RKO (cell line): Measurements from ENCODE around the gene OR5A2.
"Not testable (repeated sequence)": the region's sequence is repeated elsewhere in the genome, so short reads cannot be mapped to it uniquely, and the experiment has no call there.

Source experiments
- DNase-seq: peaks from one replicate; pipeline ENCODE4 v3.0.0-alpha.2; 2016; ENCODE audit warnings: low spot score

OR5A2 gene

DNA sequence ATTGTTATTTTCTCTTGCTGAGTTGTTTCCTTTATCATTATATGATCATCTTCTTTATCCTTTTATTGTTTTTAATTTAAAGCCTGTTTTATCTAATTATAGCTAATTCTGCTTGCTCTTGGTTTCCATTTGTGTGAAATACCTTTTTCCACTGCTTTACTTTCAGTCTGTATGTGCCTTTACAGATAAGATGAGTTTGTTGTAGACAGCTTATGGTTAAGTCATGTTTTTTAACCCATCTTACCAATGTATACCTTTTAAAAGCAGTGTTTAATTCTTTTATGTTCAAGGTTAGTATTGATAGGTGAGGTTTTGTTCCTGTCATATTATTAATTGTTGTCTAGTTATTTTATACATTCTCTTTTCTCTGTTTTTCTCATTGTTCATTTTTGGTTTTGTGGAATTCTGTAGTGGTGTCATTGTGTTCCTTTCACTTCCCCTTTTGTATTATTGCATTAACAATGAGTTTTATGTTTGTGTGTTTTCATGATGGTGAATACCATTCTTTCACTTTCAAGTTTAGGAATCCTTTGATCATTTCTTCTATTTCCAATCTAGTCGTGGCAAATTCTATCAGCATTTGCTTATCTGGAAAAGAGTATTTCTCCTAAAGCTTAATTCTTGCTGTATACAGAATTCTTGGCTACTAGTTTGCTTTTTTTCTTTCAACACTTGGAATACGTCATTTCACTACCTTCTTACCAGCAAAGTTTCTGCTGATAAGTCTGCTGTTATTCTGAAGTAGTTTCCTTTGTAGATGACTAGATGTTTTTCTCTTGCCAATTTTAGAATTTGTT lies 45.8 kb downstream of the OR5A2 start:
- DNase-seq = no peak

DNA sequence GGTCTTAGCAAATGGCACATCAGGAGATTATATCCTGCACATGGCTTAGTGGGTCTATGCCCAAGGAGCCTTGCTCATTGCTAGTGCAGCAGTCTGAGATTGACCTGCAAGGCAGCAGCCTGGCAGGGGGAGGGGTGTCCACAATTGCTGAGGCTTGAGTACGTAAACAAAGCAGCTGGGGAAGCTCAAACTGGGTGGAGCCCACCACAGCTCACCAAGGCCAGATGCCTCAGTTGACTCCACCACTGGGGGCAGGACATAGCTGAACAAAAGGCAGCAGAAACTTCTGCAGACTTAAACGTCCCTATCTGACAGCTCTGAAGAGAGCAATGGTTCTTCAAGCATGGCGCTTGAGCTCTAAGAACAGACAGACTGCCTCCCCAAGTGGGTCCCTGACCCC lies 53.9 kb downstream of the OR5A2 start:
- not testable (repeated sequence) for DNase-seq

DNA sequence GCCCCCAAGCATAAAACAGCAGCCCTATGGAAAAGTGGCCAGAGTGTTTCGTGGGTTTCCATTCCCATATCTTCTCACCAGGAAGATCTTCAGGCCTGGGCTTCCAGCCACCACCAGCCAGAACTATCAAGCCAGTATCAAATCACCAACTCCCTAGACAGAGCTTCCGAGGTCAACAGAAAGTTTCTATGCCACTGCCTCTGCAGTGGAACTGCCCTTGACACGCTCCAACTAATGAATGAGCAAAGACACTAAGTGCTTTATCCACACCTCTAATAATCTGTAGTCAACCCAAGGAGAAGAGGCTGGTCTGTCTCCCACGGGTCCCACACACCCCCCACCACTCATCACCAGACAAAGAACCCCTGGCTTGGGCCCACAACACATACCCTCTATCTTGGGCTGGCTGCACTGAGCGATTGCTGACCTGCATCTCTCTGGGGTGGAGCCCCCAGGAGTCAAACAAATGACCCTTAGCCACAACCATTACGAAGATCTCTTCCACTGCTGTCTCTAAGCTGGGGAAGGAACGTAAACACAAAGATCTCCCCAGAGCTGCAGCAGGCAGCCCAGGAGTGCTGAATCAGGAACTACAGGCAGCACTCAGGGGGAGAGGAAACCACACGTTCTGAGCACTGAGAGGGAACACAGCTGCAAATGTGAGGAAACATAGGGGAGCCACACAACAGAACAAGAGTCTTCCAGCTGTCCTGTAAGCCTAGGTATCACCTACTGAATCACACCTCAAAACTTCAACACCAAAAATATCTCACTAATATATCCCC lies 57.8 kb downstream of the OR5A2 start:
- no peak for DNase-seq
